CD4-positive, alpha-beta T cell treated with Interleukin-17A for 1 hour (primary cell): ENCODE results near the gene NFE2.
"Not testable (repeated sequence)": the region's sequence is repeated elsewhere in the genome, so short reads cannot be mapped to it uniquely, and the experiment has no call there.

Source experiments
- DNase-seq: peaks from one replicate; pipeline ENCODE4 v3.0.0-alpha.2; 2020

Gene NFE2

GRCh38 chr12:54304187-54304810, 3.5 kb upstream of the NFE2 start:
- DNase-seq: peak; percentile 50

GRCh38 chr12:54303640-54304039, 2.8 kb upstream of the NFE2 start:
- no peak for DNase-seq

GRCh38 chr12:54301428-54302048, 723 bp upstream of the NFE2 start:
- no peak for DNase-seq

GRCh38 chr12:54300225-54300731, 537 bp downstream of the NFE2 start:
- DNase-seq: no peak

GRCh38 chr12:54299515-54300224, 1.1 kb downstream of the NFE2 start:
- DNase-seq: no peak

- no peak for DNase-seq
Observed at GRCh38 chr12:54298904-54299303, 1.9 kb downstream of the NFE2 start.

- DNase-seq: no peak
Observed at GRCh38 chr12:54296393-54297099, 4.3 kb downstream of the NFE2 start.

- no peak for DNase-seq
Observed at GRCh38 chr12:54294953-54295566, 5.8 kb downstream of the NFE2 start.

- DNase-seq: peak; percentile 65
Observed at GRCh38 chr12:54294152-54294952, 6.5 kb downstream of the NFE2 start.

GRCh38 chr12:54292931-54293241, 7.9 kb downstream of the NFE2 start:
- no peak for DNase-seq

GRCh38 chr12:54292083-54292930, 8.5 kb downstream of the NFE2 start:
- no peak for DNase-seq

- DNase-seq: no peak
Observed at GRCh38 chr12:54287261-54288157, 13.3 kb downstream of the NFE2 start.

- no peak for DNase-seq
Observed at GRCh38 chr12:54286042-54287030, 14.5 kb downstream of the NFE2 start.

- no peak for DNase-seq
Observed at GRCh38 chr12:54285150-54286041, 15.4 kb downstream of the NFE2 start.

GRCh38 chr12:54284070-54284780, 16.6 kb downstream of the NFE2 start:
- not testable (repeated sequence) for DNase-seq

GRCh38 chr12:54282949-54283593, 17.7 kb downstream of the NFE2 start:
- DNase-seq: no peak

GRCh38 chr12:54281694-54282093, 19.1 kb downstream of the NFE2 start:
- not testable (repeated sequence) for DNase-seq
